T-helper 2 cell treated with Interferon-gamma antibody and Interleukin-4, amounts not matched to agents 5 μg/mL and 100 μg/mL, for 36 hours (primary cell): ENCODE results near the gene ASH1L.
"Not testable (repeated sequence)": the region's sequence is repeated elsewhere in the genome, so short reads cannot be mapped to it uniquely, and the experiment has no call there.

ENCODE experiments used
- DNase-seq: peaks from one replicate; pipeline ENCODE4 v3.0.0; 2021; ENCODE audit warnings: low spot score
- H3K27ac Mint-ChIP-seq: one replicate; pipeline ENCODE4 v1.8.0; 2021; ENCODE audit warnings: mild to moderate bottlenecking, mixed read lengths
- H3K27me3 Mint-ChIP-seq: one replicate; pipeline ENCODE4 v1.8.0; 2021; ENCODE audit warnings: low read depth, mixed read lengths
- H3K36me3 Mint-ChIP-seq: one replicate; pipeline ENCODE4 v1.8.0; 2021; ENCODE audit warnings: low read depth, mixed read lengths
- H3K4me1 Mint-ChIP-seq: one replicate; pipeline ENCODE4 v1.8.0; 2021; ENCODE audit warnings: low read depth, mixed read lengths
- H3K4me3 Mint-ChIP-seq: one replicate; pipeline ENCODE4 v1.8.0; 2022; ENCODE audit warnings: mild to moderate bottlenecking, moderate library complexity, mixed read lengths
- H3K9me3 Mint-ChIP-seq: one replicate; pipeline ENCODE4 v1.8.0; 2021; ENCODE audit warnings: mixed read lengths

Gene ASH1L

GRCh38 chr1:155562581-155563376, at the start of gene ASH1L:
Gene ASH1L (minus strand): TSS chr1:155562803. CDS start chr1:155521519, 41,284 bp downstream.
- DNase-seq, result peak; percentile 88
- no peaks in the 10 kb centered on the region for H3K9me3 Mint-ChIP-seq
- peak within 1 kb of the TSS; percentile 98 for H3K4me3 Mint-ChIP-seq
- H3K4me1 Mint-ChIP-seq, result peaks cover 33% of the 10 kb centered on the region
- peaks cover 27% of the 10 kb centered on the region for H3K36me3 Mint-ChIP-seq
- peak within 1 kb of the TSS; percentile 98 for H3K27ac Mint-ChIP-seq
- no peaks in the 10 kb centered on the region for H3K27me3 Mint-ChIP-seq

- H3K27me3 Mint-ChIP-seq, H3K4me1 Mint-ChIP-seq, H3K27ac Mint-ChIP-seq, DNase-seq, H3K4me3 Mint-ChIP-seq, H3K9me3 Mint-ChIP-seq: not testable (repeated sequence)
- peaks cover 14% of the 10 kb centered on the region for H3K36me3 Mint-ChIP-seq
These were observed 47.6 kb upstream of the ASH1L start for GRCh38 chr1:155610257-155610647.

- H3K27me3 Mint-ChIP-seq, result no peaks in the 10 kb centered on the region
- peak; percentile 98 for DNase-seq
- no peaks in the 10 kb centered on the region for H3K9me3 Mint-ChIP-seq
- peak within 1 kb of the TSS; percentile 93 for H3K4me3 Mint-ChIP-seq
- H3K4me1 Mint-ChIP-seq, result peaks cover 2% of the 10 kb centered on the region
- H3K36me3 Mint-ChIP-seq, result peaks cover 13% of the 10 kb centered on the region
- H3K27ac Mint-ChIP-seq, result peak within 1 kb of the TSS; percentile 91
These were observed 47.1 kb upstream of the ASH1L start, which contains the start of gene MSTO1 for GRCh38 chr1:155609515-155610256. Gene MSTO1 (plus strand): TSS chr1:155610218. CDS start chr1:155610249, 31 bp downstream.

- Mint-ChIP-seq H3K27ac (no peak overlapping the region), H3K9me3 (no peaks in the 10 kb centered on the region), H3K27me3 (no peaks in the 10 kb centered on the region), H3K4me3 (peak overlapping the region; percentile 54), H3K36me3 (peaks cover 10% of the 10 kb centered on the region), H3K4me1 (peaks cover 2% of the 10 kb centered on the region)
- DNase-seq, result no peak
These were observed 46.3 kb upstream of the ASH1L start for GRCh38 chr1:155608888-155609225.

- no peaks in the 10 kb centered on the region for H3K9me3 Mint-ChIP-seq
- peaks cover 2% of the 10 kb centered on the region for H3K4me1 Mint-ChIP-seq
- DNase-seq, result no peak
- no peaks in the 10 kb centered on the region for H3K27me3 Mint-ChIP-seq
- no peak overlapping the region for H3K27ac Mint-ChIP-seq
- no peak overlapping the region for H3K4me3 Mint-ChIP-seq
- H3K36me3 Mint-ChIP-seq, result peaks cover 4% of the 10 kb centered on the region
These were observed 45.1 kb upstream of the ASH1L start for GRCh38 chr1:155607708-155608107.

GRCh38 chr1:155599828-155600572, 37.4 kb upstream of the ASH1L start:
- not testable (repeated sequence) for H3K27ac Mint-ChIP-seq, DNase-seq
- peaks cover 10% of the 10 kb centered on the region for H3K4me1 Mint-ChIP-seq

GRCh38 chr1:155598842-155599331, 36.3 kb upstream of the ASH1L start:
- no peak for DNase-seq
- Mint-ChIP-seq H3K27me3 (no peaks in the 10 kb centered on the region), H3K9me3 (no peaks in the 10 kb centered on the region), H3K4me1 (peaks cover 10% of the 10 kb centered on the region), H3K4me3 (peak overlapping the region; percentile 76), H3K36me3 (no peaks in the 10 kb centered on the region), H3K27ac (peak overlapping the region; percentile 70)

More at GRCh38 chr1:155599828-155600572, 37.4 kb upstream of the ASH1L start:
- not testable (repeated sequence) for H3K36me3 Mint-ChIP-seq, H3K9me3 Mint-ChIP-seq, H3K4me3 Mint-ChIP-seq, H3K27me3 Mint-ChIP-seq

- Mint-ChIP-seq H3K27me3 (no peaks in the 10 kb centered on the region), H3K27ac (no peak overlapping the region), H3K36me3 (no peaks in the 10 kb centered on the region), H3K4me1 (peaks cover 13% of the 10 kb centered on the region), H3K4me3 (no peak overlapping the region), H3K9me3 (no peaks in the 10 kb centered on the region)
- no peak for DNase-seq
These were observed 34.3 kb upstream of the ASH1L start for GRCh38 chr1:155596864-155597263.

GRCh38 chr1:155595877-155596474, 33.4 kb upstream of the ASH1L start:
- DNase-seq, H3K9me3 Mint-ChIP-seq, H3K36me3 Mint-ChIP-seq, H3K4me3 Mint-ChIP-seq, H3K27ac Mint-ChIP-seq, H3K27me3 Mint-ChIP-seq: not testable (repeated sequence)
- H3K4me1 Mint-ChIP-seq, result peaks cover 13% of the 10 kb centered on the region

GRCh38 chr1:155591770-155592169, 29.2 kb upstream of the ASH1L start:
- Mint-ChIP-seq H3K27ac (no peak overlapping the region), H3K9me3 (no peaks in the 10 kb centered on the region), H3K36me3 (no peaks in the 10 kb centered on the region), H3K4me1 (peaks cover 5% of the 10 kb centered on the region), H3K4me3 (no peak overlapping the region), H3K27me3 (no peaks in the 10 kb centered on the region)
- DNase-seq, result no peak

GRCh38 chr1:155590516-155591247, 28.1 kb upstream of the ASH1L start:
- not testable (repeated sequence) for H3K9me3 Mint-ChIP-seq, H3K4me1 Mint-ChIP-seq, H3K27me3 Mint-ChIP-seq, H3K36me3 Mint-ChIP-seq, H3K4me3 Mint-ChIP-seq, DNase-seq, H3K27ac Mint-ChIP-seq

GRCh38 chr1:155589282-155589681, 26.7 kb upstream of the ASH1L start:
- not testable (repeated sequence) for H3K9me3 Mint-ChIP-seq, H3K27me3 Mint-ChIP-seq, H3K36me3 Mint-ChIP-seq, DNase-seq, H3K4me1 Mint-ChIP-seq, H3K4me3 Mint-ChIP-seq, H3K27ac Mint-ChIP-seq

GRCh38 chr1:155583846-155584245, 21.2 kb upstream of the ASH1L start:
- H3K9me3 Mint-ChIP-seq, DNase-seq, H3K27me3 Mint-ChIP-seq, H3K4me1 Mint-ChIP-seq, H3K36me3 Mint-ChIP-seq, H3K4me3 Mint-ChIP-seq, H3K27ac Mint-ChIP-seq: not testable (repeated sequence)
